Astrocyte (in vitro differentiated cells and primary cell): Measurements from ENCODE around the gene NAA60. TPM values are rescaled to one million over a fixed set of nuclear protein-coding genes. Genes with fewer than 3 reads are reported as not detected.

Experiments
- DNase-seq: peaks from one replicate; pipeline ENCODE4 v3.0.0-alpha.2; 2010; ENCODE audit warnings: low read depth
- FAIRE-seq: peaks from 2 replicates; lab custom pipeline; 2011; peaks lifted over from hg19 to GRCh38; lab: Jason Lieb, UNC
- H2AFZ ChIP-seq: 2 replicates; pipeline ENCODE4 v1.6.0; 2012; ENCODE audit warnings: low read depth, low read length, inconsistent platforms
- H3K27ac ChIP-seq: 2 replicates; pipeline ENCODE4 v1.5.1; 2011; ENCODE audit warnings: low read depth, low read length, inconsistent platforms
- H3K27me3 ChIP-seq: 2 replicates; pipeline ENCODE4 v1.6.0; 2011; ENCODE audit warnings: low read length, inconsistent platforms; ENCODE audit not compliant: insufficient read depth
- H3K36me3 ChIP-seq: 2 replicates; pipeline ENCODE4 v1.5.1; 2011; ENCODE audit warnings: low read length, inconsistent platforms; ENCODE audit not compliant: insufficient read depth
- H3K4me1 ChIP-seq: 2 replicates; pipeline ENCODE4 v1.5.1; 2011; ENCODE audit warnings: low read length, inconsistent platforms; ENCODE audit not compliant: insufficient read depth
- H3K4me2 ChIP-seq: 2 replicates; pipeline ENCODE4 v1.6.0; 2012; ENCODE audit warnings: low read length, inconsistent platforms
- H3K4me3 ChIP-seq: 2 replicates; pipeline ENCODE4 v1.5.1; 2011; ENCODE audit warnings: low read depth, mild to moderate bottlenecking, low read length, inconsistent platforms; ENCODE audit not compliant: insufficient read depth
- H3K79me2 ChIP-seq: 2 replicates; pipeline ENCODE4 v1.6.0; 2012; ENCODE audit warnings: mild to moderate bottlenecking, low read length, inconsistent platforms; ENCODE audit not compliant: insufficient read depth
- H3K9ac ChIP-seq: 2 replicates; pipeline ENCODE4 v1.6.0; 2012; ENCODE audit warnings: mild to moderate bottlenecking, low read length, inconsistent platforms
- H3K9me3 ChIP-seq: 2 replicates; pipeline ENCODE4 v1.5.1; 2012; ENCODE audit warnings: low read depth, mild to moderate bottlenecking, low read length, inconsistent platforms; ENCODE audit not compliant: insufficient read depth
- H4K20me1 ChIP-seq: 2 replicates; pipeline ENCODE4 v1.6.0; 2012; ENCODE audit warnings: low read length, inconsistent platforms; ENCODE audit not compliant: insufficient read depth
- H3K27ac Mint-ChIP-seq: one replicate; pipeline ENCODE4 v1.8.0; 2021; ENCODE audit warnings: mild to moderate bottlenecking, mixed read lengths; ENCODE audit not compliant: unreplicated experiment
- H3K27me3 Mint-ChIP-seq: one replicate; pipeline ENCODE4 v1.8.0; 2021; ENCODE audit warnings: low read depth, mixed read lengths; ENCODE audit not compliant: unreplicated experiment
- H3K36me3 Mint-ChIP-seq: one replicate; pipeline ENCODE4 v1.8.0; 2021; ENCODE audit warnings: low read depth, mixed read lengths; ENCODE audit not compliant: unreplicated experiment
- H3K4me1 Mint-ChIP-seq: one replicate; pipeline ENCODE4 v1.8.0; 2021; ENCODE audit warnings: low read depth, mixed read lengths; ENCODE audit not compliant: unreplicated experiment
- H3K4me3 Mint-ChIP-seq: one replicate; pipeline ENCODE4 v1.8.0; 2021; ENCODE audit warnings: mild to moderate bottlenecking, moderate library complexity, mixed read lengths; ENCODE audit not compliant: unreplicated experiment
- H3K9me3 Mint-ChIP-seq: one replicate; pipeline ENCODE4 v1.8.0; 2021; ENCODE audit warnings: mild to moderate bottlenecking, mixed read lengths; ENCODE audit not compliant: unreplicated experiment
- EZH2 ChIP-seq: IDR thresholded peaks from 2 replicates; pipeline ENCODE4 v1.6.1; 2012; ENCODE audit warnings: mild to moderate bottlenecking, low read length, inconsistent platforms; ENCODE audit not compliant: insufficient read depth
- total RNA-seq: library from RNA; stranded (reverse); gene quantifications from 2 replicates; pipeline ENCODE4 v1.2.1, GENCODE V29; 2021
- TF ChIP-seq, protein P1 (sequence below): IDR thresholded peaks from 2 replicates; pipeline ENCODE4 v1.5.1; 2011; ENCODE audit warnings: low read depth, mild to moderate bottlenecking, inconsistent platforms, low read length, moderate library complexity; ENCODE audit not compliant: insufficient read depth

NAA60 gene
- total RNA-seq, 1 donor from 2014 or later, result 64.9 TPM

GRCh38 chr16:3495176-3495575 lies 51.7 kb downstream of the NAA60 start, which contains the start of gene C16orf90:
TSS of gene C16orf90 (minus strand) at chr16:3495489. CDS start at chr16:3495421, 68 bp downstream.
- Histone ChIP-seq H3K4me1 (no peaks in the 10 kb centered on the region), H3K4me3 (no peak within 1 kb of the TSS), H3K27ac (no peak within 1 kb of the TSS), H3K4me2 (no peak within 1 kb of the TSS), H3K79me2 (no peaks in the 10 kb centered on the region), H2AFZ (no peak within 1 kb of the TSS), H3K9me3 (no peaks in the 10 kb centered on the region), H3K27me3 (no peaks in the 10 kb centered on the region), H3K36me3 (no peaks in the 10 kb centered on the region), H4K20me1 (no peaks in the 10 kb centered on the region), H3K9ac (no peak within 1 kb of the TSS)
- H3K4me3 Mint-ChIP-seq, result no peak within 1 kb of the TSS
- H3K27ac Mint-ChIP-seq, result no peak within 1 kb of the TSS
- TF ChIP-seq, protein P1, sequence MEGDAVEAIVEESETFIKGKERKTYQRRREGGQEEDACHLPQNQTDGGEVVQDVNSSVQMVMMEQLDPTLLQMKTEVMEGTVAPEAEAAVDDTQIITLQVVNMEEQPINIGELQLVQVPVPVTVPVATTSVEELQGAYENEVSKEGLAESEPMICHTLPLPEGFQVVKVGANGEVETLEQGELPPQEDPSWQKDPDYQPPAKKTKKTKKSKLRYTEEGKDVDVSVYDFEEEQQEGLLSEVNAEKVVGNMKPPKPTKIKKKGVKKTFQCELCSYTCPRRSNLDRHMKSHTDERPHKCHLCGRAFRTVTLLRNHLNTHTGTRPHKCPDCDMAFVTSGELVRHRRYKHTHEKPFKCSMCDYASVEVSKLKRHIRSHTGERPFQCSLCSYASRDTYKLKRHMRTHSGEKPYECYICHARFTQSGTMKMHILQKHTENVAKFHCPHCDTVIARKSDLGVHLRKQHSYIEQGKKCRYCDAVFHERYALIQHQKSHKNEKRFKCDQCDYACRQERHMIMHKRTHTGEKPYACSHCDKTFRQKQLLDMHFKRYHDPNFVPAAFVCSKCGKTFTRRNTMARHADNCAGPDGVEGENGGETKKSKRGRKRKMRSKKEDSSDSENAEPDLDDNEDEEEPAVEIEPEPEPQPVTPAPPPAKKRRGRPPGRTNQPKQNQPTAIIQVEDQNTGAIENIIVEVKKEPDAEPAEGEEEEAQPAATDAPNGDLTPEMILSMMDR, result no peak
- TF ChIP-seq EZH2, result no peak
- FAIRE-seq, result no peak
- no peaks in the 10 kb centered on the region for H3K27me3 Mint-ChIP-seq
- no peaks in the 10 kb centered on the region for H3K9me3 Mint-ChIP-seq
- DNase-seq, result no peak
- no peaks in the 10 kb centered on the region for H3K36me3 Mint-ChIP-seq
- H3K4me1 Mint-ChIP-seq, result no peaks in the 10 kb centered on the region

DNA sequence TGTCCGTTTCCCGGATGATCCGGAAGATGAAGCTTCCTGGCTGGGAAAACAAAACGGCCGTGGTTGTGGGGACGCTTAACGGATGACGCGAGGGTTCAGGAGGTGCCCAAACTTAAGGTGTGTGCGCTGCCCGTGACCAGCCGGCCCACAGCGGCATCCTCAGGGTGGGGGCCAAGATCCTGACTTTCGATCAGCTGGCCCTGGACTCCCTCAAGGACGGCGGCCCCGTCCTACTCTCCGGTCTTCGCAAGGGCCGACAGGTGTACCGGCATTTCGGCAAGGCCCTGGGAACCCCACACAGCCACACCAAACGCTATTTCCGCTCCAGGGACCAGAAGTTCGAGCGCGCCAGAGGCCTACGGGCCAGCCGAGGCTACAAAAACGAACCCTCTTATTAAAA lies 52.9 kb downstream of the NAA60 start:
- H3K79me2 ChIP-seq, result no peaks in the 10 kb centered on the region
- H3K4me1 ChIP-seq, result no peaks in the 10 kb centered on the region
- H3K9me3 ChIP-seq, result no peaks in the 10 kb centered on the region
- no peaks in the 10 kb centered on the region for H4K20me1 ChIP-seq
- H3K27ac ChIP-seq, result no peak overlapping the region
- no peak overlapping the region for H3K9ac ChIP-seq
- H3K4me3 ChIP-seq, result no peak overlapping the region
- Mint-ChIP-seq H3K27me3 (no peaks in the 10 kb centered on the region), H3K9me3 (no peaks in the 10 kb centered on the region), H3K4me3 (no peak overlapping the region), H3K27ac (no peak overlapping the region), H3K36me3 (no peaks in the 10 kb centered on the region), H3K4me1 (no peaks in the 10 kb centered on the region)
- DNase-seq (no peak), FAIRE-seq (no peak)
- H3K27me3 ChIP-seq, result no peaks in the 10 kb centered on the region
- H2AFZ ChIP-seq, result no peak overlapping the region
- no peaks in the 10 kb centered on the region for H3K36me3 ChIP-seq
- TF ChIP-seq EZH2, result no peak
- TF ChIP-seq, protein P1, result no peak
- H3K4me2 ChIP-seq, result no peak overlapping the region

GRCh38 chr16:3497771-3498170 lies 54.3 kb downstream of the NAA60 start:
- Mint-ChIP-seq H3K9me3 (no peaks in the 10 kb centered on the region), H3K36me3 (no peaks in the 10 kb centered on the region), H3K27ac (no peak overlapping the region), H3K4me3 (no peak overlapping the region), H3K27me3 (no peaks in the 10 kb centered on the region), H3K4me1 (peaks cover 7% of the 10 kb centered on the region)
- Histone ChIP-seq H3K4me1 (peaks cover 3% of the 10 kb centered on the region), H3K4me3 (no peak overlapping the region), H3K9ac (no peak overlapping the region), H3K9me3 (no peaks in the 10 kb centered on the region), H3K4me2 (no peak overlapping the region), H3K36me3 (no peaks in the 10 kb centered on the region), H4K20me1 (no peaks in the 10 kb centered on the region), H2AFZ (no peak overlapping the region), H3K27me3 (no peaks in the 10 kb centered on the region), H3K79me2 (peaks cover 5% of the 10 kb centered on the region), H3K27ac (no peak overlapping the region)
- FAIRE-seq (no peak), DNase-seq (no peak)
- TF ChIP-seq, protein P1, result no peak
- TF ChIP-seq EZH2, result no peak
